Adipocyte (in vitro differentiated cells): Measurements from ENCODE around the gene CORO2B.

ENCODE experiments used
- DNase-seq: peaks from one replicate; pipeline ENCODE4 v3.0.0-alpha.2; 2015; ENCODE audit warnings: low read depth
- H3K27me3 ChIP-seq: replicated peaks from 2 replicates; pipeline ENCODE4 v1.7.0; 2013; ENCODE audit warnings: mild to moderate bottlenecking, low read length, moderate library complexity; ENCODE audit not compliant: control insufficient read depth, insufficient read depth
- H3K36me3 ChIP-seq: 2 replicates; pipeline ENCODE4 v1.7.0; 2013; ENCODE audit warnings: low read length, mild to moderate bottlenecking, moderate library complexity; ENCODE audit not compliant: control insufficient read depth, insufficient read depth, severe bottlenecking
- H3K4me1 ChIP-seq: 2 replicates; pipeline ENCODE4 v1.7.0; 2013; ENCODE audit warnings: mild to moderate bottlenecking, low read length, moderate library complexity; ENCODE audit not compliant: control insufficient read depth, insufficient read depth
- H3K4me3 ChIP-seq: 2 replicates; pipeline ENCODE4 v1.7.0; 2013; ENCODE audit warnings: mild to moderate bottlenecking, low read length, moderate library complexity
- H3K9ac ChIP-seq: 2 replicates; pipeline ENCODE4 v1.7.0; 2013; ENCODE audit warnings: mild to moderate bottlenecking, low read length, moderate library complexity
- H3K9me3 ChIP-seq: 2 replicates; pipeline ENCODE4 v1.7.0; 2013; ENCODE audit warnings: mild to moderate bottlenecking, low read length, moderate library complexity; ENCODE audit not compliant: control insufficient read depth

Gene CORO2B

DNA sequence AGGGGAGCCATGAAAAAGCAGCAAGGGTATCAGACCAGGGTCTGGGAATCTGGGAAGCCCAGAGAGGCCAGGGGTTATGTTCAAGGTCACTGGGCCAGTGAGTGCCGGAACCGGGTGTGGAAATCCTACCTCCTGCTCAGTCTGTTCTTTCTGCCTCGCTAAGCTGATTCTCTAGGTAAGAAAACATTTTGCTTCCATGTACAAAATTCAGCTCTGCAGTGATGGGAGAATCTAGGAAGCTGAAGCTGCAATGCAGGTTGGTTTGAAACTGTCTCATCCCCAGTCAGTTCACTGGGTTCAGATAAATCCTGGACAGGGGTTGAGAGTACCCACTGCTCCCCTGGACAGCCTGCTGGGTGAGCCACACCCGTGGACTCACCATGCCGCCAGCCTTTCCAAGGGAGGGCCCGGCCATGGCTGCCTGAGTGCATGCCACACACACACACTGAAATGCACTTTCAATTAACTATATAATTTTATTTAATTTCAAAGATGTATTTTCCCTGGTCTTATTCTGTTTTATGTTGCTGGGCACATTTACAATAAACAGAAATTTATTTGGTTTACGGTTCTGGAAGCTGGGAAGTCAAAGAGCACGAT, 108.4 kb downstream of the CORO2B start:
- H3K36me3 ChIP-seq, result no peaks in the 10 kb centered on the region
- DNase-seq, result no peak
- no peak overlapping the region for H3K9ac ChIP-seq
- H3K4me3 ChIP-seq, result no peak overlapping the region
- no peaks in the 10 kb centered on the region for H3K27me3 ChIP-seq
- H3K9me3 ChIP-seq, result no peaks in the 10 kb centered on the region
- H3K4me1 ChIP-seq, result peaks cover 4% of the 10 kb centered on the region

DNA sequence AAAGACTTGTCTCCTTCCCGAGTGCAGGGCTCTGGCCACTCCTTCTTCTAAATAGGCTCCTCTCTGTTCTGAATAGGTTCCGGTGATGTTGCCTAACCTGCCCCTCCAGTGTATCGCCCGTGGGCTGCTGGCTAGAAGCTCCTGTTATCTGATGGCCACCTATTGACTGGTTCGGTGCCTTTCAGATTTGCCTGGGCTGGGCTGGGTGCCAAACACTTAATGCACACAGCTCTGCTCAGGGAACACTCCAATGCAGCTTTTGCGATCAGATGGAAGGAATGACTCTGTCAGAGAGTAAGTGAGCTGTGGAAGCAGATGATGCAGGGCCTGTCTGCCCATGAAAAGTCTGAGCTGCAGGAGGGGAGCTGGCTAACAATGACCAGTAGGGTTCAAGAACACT, 112.9 kb downstream of the CORO2B start:
- no peaks in the 10 kb centered on the region for H3K27me3 ChIP-seq
- no peak overlapping the region for H3K4me3 ChIP-seq
- peaks cover 9% of the 10 kb centered on the region for H3K4me1 ChIP-seq
- DNase-seq, result no peak
- H3K36me3 ChIP-seq, result no peaks in the 10 kb centered on the region
- H3K9me3 ChIP-seq, result no peaks in the 10 kb centered on the region
- no peak overlapping the region for H3K9ac ChIP-seq

DNA sequence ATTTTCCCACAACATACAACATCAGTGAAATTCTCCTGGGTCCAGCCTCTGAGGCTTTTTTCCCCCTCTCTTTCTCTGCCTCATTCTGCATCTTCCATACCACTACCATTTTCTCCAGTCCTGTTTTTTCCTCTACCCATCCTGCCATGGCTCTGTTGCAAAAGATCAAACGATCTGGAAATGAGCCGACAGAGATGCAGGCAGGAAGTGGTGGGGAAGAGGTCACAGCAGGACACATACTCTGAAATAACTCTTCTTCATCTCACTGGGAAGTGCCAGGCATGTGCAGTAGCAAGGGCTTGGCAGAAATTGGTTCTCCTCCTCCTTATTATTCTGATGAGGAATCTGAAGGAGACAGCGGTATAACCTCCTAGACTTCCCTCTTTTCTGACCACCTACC, 114.3 kb downstream of the CORO2B start:
- H3K9ac ChIP-seq, result no peak overlapping the region
- H3K36me3 ChIP-seq, result no peaks in the 10 kb centered on the region
- H3K27me3 ChIP-seq, result no peaks in the 10 kb centered on the region
- peaks cover 9% of the 10 kb centered on the region for H3K4me1 ChIP-seq
- no peak overlapping the region for H3K4me3 ChIP-seq
- DNase-seq, result no peak
- no peaks in the 10 kb centered on the region for H3K9me3 ChIP-seq

DNA sequence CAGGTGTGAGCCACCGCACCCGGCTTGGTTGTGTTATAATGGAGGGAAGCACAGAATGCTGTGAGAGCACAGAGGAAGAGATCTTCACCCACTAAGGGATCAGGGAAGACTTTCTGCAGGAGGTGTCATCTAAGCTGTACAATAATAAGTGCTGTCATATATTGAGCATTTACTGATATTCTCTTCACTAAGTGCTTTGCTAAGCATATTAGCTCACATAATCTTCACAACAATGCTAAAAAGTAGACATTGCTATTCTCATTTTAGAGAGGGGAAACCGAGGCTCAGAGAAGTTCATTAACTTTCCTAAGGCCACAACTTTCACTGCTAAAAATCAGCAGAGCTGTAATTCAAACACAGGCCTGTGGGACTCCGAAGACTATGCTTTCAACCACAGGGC, 115.3 kb downstream of the CORO2B start:
- no peak overlapping the region for H3K9ac ChIP-seq
- no peaks in the 10 kb centered on the region for H3K9me3 ChIP-seq
- H3K36me3 ChIP-seq, result no peaks in the 10 kb centered on the region
- no peak for DNase-seq
- H3K4me1 ChIP-seq, result peaks cover 4% of the 10 kb centered on the region
- H3K27me3 ChIP-seq, result no peaks in the 10 kb centered on the region
- H3K4me3 ChIP-seq, result no peak overlapping the region

DNA sequence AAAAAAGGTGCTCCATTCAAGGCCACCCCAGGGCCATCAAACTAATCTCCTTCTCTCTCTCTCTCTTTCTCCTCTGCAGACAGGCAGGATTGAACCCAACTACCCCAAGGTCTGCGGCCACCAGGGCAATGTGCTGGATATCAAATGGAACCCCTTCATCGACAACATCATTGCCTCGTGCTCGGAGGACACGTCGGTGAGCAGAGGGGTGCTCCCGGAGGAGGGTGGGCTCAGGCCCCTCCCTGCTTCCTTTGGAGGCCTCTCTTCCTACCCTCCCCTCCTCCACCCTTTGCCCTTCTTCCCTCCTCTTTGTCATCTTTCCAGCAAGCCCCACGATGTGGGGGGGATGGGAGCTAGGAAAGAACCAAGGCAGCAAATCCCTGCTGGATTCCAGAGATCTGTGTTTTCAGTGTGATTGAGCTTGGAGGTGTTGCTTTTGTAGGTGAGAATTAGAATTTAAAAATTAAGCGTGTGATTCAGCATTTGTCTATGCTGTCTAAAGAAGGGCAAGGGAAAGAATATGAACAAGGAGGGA, 116.3 kb downstream of the CORO2B start:
- H3K4me3 ChIP-seq, result no peak overlapping the region
- peaks cover 7% of the 10 kb centered on the region for H3K4me1 ChIP-seq
- H3K27me3 ChIP-seq, result no peaks in the 10 kb centered on the region
- H3K9ac ChIP-seq, result no peak overlapping the region
- no peak for DNase-seq
- no peaks in the 10 kb centered on the region for H3K9me3 ChIP-seq
- no peaks in the 10 kb centered on the region for H3K36me3 ChIP-seq

DNA sequence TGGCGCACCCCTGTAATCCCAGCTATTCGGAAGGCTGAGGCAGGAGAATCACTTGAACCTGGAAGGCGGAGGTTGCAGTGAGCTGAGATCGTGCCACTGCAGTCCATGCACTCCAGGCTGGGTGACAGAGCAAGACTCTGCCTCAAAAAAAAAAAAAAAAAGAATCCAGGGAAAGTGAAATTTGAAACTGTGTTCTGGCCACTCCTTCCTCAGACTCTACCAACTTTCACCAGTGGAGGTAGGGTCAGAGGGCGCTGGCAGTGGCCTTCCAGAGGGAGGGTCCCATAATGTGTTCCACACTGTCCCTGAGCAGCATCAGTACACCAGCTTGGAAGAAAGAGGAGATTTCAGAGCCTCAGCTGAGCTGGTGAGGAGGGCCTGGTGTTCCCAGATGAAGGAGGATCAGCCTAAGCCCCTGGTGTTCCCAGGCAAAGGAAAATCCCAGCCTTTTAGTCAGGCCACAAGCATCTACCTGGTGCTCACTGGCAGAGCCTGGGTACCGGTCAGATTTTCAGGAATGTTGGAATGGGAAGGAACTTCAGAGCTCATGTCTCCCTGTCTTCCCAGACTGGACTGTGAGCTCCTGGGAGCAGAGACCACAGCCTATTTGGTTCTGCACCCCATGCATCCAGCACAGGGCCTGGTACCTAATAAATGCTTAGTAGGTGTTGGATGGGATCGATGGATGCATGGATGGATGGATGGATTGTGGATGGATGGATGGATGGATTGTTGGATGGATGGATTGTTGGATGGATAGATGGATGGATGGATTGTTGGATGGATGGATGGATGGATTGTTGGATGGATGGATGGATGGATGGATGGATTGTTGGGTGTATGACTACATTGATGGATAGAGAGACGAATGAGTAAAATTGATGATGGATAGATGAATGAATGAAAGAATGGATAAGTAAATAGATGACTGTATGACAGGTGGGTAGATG, 117.9 kb downstream of the CORO2B start:
- Histone ChIP-seq H3K9me3 (no peaks in the 10 kb centered on the region), H3K4me3 (no peak overlapping the region), H3K9ac (no peak overlapping the region), H3K4me1 (peaks cover 16% of the 10 kb centered on the region), H3K36me3 (no peaks in the 10 kb centered on the region), H3K27me3 (no peaks in the 10 kb centered on the region)
- DNase-seq, result no peak

DNA sequence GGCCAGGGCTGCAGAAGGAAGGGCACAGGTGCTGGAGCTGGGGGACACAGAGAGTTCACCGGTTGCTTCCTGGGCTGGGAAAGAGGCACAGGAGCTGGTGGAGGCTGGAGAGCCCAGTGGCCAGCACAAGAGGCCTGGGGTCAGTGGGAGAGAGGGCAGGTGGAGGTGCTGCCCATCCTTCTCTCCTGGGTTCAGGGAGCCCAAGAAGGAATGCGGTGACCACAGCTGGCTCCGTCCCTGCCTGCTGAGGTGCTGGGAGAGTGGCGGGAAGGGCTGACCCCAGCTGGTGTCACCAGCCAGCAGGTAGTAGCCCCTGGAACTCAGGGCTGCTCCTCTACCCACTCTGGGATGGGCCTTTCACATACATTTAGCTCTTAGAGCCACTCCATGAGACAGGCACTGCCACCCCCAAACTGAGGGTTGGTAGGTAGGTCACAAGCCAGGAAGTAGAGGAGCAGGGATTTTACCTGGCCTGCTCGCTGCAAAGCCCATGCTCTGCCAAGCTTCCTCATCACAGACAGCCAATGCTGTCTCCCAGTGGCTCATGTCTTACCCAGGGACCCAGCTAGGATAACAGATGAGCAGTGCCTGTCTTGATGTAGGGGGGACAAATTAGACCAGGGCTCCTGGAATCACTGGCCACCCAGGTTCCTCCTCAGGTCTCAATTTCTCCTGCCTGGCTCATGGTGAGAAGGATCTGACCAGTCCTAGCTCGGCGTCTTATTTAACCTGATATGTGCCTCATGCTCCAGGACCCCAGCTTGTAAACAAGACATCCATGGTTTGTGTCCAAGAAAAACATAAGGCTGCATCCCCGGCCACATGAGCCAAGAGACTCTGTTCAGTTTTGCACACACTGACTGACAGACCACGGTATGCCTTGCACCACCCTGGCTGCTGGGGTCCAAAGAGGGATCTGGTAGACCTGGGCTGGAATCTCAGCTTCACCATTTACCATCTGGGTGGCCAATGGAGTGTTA, 119.2 kb downstream of the CORO2B start:
- H3K9me3 ChIP-seq, result no peaks in the 10 kb centered on the region

DNA sequence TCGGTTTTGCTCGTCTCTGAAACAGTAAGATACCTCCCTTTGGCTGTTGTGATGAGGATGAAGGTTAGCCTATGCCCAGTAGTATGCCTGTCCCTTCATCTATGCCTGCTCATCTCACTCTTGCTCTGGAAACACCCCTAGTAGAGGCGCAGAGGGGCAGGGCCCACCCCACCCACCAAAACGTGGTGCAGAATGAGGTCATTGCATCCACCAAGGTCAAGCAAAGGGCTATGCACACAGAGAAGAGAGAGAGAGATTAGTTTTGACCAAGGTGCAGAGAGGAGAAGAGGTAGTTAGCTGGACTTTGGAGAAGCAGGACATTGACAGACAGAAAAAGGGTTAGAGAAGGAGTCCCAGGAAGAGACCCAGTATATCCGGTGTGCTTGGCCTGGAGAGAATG, 119.9 kb downstream of the CORO2B start:
- no peak overlapping the region for H3K4me3 ChIP-seq
- H3K4me1 ChIP-seq, result peaks cover 12% of the 10 kb centered on the region
- no peaks in the 10 kb centered on the region for H3K36me3 ChIP-seq
- H3K9ac ChIP-seq, result no peak overlapping the region
- DNase-seq, result no peak
- no peaks in the 10 kb centered on the region for H3K9me3 ChIP-seq
- no peaks in the 10 kb centered on the region for H3K27me3 ChIP-seq

More for the DNA sequence above, 119.2 kb downstream of the CORO2B start:
- Histone ChIP-seq H3K27me3 (no peaks in the 10 kb centered on the region), H3K9ac (no peak overlapping the region), H3K36me3 (no peaks in the 10 kb centered on the region), H3K4me1 (peaks cover 14% of the 10 kb centered on the region), H3K4me3 (no peak overlapping the region)
- DNase-seq, result no peak

DNA sequence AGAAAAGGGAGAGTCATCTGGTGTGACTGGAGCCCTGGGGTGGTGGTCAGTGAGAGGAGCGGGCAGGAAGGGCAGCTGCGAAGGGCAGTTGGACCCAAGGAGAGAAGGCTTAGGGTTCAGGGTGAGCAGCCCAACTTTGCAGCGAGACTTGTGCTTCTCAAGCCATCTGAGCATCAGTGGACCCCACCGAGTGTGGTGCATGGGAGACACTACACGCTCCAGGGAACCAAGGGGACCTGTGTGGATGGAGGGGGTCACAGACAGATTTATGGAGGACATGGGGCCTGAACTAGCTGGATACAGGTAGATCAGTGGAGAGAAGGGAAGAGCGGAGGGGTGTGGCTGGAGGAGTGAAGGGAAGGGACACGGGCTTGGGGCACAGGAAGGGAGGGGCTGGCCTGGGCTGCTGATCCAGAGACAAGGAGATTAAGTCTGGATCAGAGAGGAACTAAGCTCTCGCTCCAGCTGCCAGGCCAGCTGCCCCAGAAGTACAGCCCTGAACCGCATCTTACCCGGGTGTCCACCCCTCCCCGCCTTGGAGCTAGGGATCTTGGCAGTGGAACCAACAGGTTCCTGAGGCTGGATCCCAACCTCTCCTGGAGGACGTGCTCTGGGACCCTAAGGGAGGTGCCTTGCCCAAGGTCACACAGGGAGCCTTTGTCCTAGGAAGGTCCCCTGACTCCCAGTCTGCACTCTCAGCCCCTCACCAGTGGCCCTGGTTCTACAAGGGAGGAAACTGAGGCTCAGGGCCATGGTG, 120.5 kb downstream of the CORO2B start:
- Histone ChIP-seq H3K4me3 (no peak overlapping the region), H3K27me3 (no peaks in the 10 kb centered on the region), H3K9ac (no peak overlapping the region), H3K4me1 (peaks cover 12% of the 10 kb centered on the region), H3K9me3 (no peaks in the 10 kb centered on the region), H3K36me3 (no peaks in the 10 kb centered on the region)
- DNase-seq, result no peak

DNA sequence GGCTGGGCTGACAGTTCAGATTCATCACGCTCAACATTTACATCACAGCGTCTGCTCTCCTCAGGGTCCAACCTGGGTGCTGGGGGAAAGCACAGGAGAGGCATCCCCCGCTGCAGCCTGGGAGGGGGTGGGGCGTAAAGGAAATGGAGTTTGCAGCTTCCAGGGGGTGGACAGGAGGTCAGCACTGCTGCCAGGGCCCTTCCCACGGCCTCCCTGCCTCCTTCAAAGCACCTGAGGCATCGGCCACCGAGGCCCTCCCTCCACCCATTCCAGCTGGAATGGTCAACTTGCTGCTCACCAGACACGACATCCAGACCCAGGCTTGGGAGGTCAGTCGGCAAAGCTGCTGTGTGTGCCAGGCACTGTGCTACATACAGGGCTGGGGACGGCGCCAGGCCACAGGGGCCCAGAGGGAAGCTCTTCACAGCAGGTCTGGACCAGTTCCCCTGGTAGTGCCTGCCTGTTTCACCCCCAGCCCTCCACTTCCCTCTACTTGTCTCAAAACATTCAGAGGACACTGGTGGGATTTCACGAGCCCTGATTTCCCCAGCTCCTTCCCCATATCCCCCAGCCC, 121.2 kb downstream of the CORO2B start:
- peak overlapping the region; percentile 12 for H3K4me3 ChIP-seq
- H3K36me3 ChIP-seq, result no peaks in the 10 kb centered on the region
- no peaks in the 10 kb centered on the region for H3K9me3 ChIP-seq
- H3K9ac ChIP-seq, result peak overlapping the region; percentile 31
- no peaks in the 10 kb centered on the region for H3K27me3 ChIP-seq
- H3K4me1 ChIP-seq, result peaks cover 15% of the 10 kb centered on the region
- DNase-seq, result no peak
